CD4-positive, alpha-beta T cell treated with Interleukin-4 for 4 hours (primary cell): ENCODE results near the gene BDKRB2.
A peak's percentile ranks its signal among the peaks of the same experiment; 100 is the strongest.

ENCODE experiments used
- DNase-seq: peaks from one replicate; pipeline ENCODE4 v3.0.0-alpha.2; 2020

BDKRB2 gene

DNA sequence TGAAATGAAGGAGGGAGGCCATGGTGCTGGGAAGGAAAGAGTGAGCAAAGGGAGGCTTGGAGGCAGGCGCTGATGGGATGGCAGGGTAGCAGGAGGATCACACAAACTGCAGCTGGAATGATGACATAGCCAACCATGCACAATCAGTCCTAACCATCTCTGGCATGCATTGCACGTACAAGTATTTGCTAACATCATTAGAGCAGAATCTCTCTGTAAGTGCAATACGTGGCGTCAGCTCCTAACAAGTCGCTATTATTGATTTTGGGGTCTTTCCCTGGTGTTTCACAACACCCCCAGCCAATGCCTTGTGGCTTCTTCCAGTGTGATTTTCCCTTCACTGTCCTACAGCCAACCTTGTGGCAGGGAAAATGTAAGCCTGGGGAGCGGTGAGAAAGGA lies 69.9 kb downstream of the BDKRB2 start:
- no peak for DNase-seq

DNA sequence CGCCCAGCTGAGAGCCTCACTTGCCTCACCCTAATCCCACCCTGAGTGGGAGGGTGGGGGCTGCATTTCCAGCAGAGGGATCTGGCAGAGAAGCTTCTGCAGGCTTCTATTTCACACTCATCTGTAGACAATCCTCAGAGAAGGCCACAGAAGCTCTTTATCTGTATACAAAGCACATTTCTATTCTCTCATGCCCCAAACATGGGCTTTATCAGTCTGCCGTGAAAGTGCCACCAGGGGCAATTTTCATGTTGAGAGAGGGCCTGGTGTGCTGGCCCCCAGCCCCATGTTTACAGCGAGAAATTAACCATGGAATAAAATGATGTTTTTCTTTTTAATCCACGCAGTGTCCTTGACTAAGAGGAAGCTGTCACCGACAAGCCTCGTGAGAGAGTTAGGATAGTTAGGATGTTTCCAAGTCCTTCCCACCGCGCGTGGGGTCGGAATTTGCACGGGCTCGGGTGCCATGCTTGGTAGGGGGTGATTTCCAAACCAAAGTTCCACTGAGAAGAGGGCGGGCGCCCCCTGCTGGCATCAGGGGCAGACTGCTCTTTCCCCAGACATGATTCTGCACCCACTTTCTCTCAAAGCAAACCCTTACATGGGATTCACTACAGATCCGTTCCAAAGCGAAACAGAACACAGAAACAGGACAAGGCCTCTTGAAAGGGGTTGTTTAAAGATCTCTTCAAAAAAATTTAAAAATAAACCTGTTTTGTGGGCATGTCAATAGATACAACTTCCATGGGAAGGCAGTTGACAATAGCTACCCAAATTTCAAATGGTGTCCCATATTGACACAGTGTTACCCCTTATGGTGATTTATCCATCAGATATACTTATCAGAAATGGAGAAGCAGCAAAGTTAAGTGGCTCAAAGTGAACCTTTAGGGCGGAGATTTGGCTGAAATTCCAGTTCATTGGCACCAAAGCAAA lies 70.8 kb downstream of the BDKRB2 start:
- DNase-seq: peak; percentile 52

DNA sequence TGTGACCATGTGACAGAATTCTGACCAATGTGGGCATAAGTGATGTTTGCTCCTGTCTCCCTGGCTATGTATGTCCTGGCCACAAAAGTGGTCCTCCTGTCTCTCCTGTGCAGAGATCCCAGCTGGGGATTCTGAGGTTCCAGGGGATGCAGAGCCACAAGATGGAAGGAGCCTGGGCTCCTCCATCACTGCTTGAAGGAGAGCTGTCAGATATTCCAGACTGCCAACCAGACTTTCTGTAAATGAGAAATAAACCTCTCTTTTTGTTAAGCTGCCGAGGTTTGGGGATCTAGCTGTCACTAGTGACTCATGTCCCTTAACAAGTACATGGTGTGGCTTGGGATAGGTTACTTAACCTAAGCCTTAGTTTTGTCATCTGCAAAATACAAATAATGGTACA lies 73.3 kb downstream of the BDKRB2 start:
- no peak for DNase-seq

DNA sequence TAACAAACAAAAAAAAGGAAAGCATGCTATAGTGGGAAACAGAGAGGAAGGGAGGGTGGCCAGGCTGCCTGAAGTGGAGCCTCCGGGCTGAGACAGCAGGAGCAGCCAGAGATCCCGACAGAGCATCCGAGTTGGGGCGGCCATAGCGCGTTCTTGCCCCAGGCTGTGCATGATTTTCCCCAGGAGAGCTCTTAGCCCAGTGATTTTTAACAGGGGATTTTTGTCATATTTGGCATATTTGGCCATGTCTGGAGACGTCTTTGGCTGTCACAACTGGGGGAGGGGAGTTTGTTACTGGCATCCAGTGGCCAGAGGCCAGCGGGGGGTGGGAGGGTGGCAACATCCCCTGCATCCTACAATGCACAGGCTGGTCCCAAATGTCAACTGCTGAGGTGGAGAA lies 74.9 kb downstream of the BDKRB2 start:
- no peak for DNase-seq

DNA sequence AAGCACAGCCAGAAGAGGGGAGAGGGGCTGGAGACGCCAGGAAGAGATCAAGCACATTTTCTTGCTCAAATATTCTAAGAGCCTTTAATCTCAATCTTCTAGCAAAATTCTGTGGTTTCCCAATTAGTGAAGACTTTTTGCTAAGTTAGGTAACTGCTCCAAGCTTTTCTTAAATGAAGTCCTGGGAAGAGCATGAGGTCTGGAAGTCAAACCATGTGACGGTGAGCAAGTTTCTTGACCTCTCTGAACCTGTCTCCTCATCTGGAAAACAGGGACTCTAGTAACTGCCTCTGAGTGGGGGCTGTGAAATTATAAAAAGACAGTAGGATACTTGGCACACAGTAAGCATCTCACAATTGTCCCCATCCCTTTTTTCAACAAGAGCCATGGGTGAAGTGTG lies 75.5 kb downstream of the BDKRB2 start:
- DNase-seq: no peak

DNA sequence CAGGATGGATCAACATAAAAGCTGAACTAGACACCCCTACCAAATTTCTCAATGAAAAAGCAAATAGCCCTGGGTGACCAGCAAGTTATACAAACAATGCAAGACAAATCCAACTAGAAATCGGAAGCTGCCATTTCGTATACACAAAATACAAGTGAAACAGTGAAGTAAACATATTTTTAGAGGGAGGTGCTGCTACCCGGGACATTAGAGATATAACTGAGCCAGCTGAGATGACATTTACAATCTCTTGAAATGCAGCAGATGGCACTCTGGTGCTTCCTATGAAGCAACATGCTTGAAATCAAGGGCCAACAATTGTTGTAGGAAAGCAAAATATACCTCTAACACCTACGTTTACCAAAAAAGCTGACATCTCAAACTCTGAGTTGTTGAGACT lies 76.8 kb downstream of the BDKRB2 start:
- DNase-seq: no peak

DNA sequence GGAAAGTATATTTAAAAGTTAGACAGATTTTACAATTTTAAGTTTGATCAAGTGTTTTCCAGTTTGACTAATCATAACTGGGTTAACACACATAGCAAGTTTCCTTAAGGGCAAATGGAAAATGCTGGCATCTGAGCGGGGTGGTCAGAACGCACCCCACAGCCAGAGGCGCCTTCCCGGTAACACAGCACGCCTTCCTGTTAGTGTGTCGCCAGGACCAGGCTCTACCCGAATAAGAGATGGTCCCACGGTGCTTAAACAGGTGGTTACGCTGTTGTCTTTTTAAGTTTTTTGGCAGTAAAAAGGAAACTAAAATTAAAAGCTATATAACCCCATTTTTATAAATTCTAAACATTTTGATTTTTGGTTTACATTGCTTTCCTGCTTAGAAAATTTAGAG lies 79.4 kb downstream of the BDKRB2 start:
- no peak for DNase-seq

DNA sequence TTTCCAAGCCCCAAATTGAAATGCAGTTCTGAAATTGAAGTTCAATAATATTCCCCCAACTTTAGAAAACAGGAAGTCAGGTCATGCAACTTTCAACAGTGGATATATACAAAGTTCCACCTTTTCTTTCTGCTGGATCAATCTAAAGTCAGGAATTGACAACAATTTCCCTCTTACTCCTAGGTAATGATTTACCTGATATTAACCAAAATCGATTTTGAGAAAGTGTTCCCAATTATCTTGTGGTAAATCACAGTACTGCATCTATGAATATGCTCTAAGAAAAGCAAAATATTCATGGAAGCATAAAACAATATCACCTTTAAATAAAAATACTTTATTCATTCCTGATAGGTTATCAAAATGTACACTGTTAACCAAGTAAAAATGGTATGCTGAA lies 79.8 kb downstream of the BDKRB2 start:
- DNase-seq: no peak

DNA sequence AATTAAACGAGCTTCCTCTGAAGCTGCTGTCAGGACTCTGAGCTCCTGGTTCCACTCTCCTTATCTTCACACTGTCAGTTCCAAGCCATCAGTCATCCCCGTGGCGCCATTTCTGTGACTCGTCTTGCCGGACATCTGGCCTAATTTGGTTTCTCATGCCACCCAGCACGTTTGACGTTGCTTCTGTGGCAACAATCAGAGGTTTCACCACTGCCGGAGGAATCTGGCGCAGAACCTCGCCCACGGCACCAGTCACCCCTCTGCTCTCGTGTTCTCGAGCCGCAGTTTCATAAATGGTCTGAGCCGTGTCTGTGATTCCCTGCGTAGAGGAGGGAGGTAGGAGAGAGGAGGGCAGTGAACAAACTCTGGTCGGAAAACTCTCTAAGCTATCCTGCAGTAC lies 81.0 kb downstream of the BDKRB2 start:
- DNase-seq: no peak

DNA sequence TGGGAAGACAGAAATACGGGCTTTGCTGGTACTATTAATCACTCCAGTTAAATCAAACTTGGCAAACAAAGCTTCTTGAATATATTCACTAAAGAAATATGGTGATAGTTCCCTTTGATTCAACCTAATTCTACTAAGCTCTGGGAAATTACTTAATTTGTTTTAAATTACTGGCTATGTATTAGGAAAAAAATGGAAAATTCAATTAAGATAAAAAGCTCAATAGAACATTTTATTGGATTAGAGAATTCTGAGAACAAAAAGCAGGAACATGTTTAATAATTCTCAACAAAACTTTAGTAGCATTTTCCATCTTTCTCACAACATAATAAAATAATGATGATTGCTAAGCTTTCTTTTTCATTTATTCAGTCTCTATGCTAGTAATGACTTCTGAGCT lies 81.6 kb downstream of the BDKRB2 start:
- no peak for DNase-seq

DNA sequence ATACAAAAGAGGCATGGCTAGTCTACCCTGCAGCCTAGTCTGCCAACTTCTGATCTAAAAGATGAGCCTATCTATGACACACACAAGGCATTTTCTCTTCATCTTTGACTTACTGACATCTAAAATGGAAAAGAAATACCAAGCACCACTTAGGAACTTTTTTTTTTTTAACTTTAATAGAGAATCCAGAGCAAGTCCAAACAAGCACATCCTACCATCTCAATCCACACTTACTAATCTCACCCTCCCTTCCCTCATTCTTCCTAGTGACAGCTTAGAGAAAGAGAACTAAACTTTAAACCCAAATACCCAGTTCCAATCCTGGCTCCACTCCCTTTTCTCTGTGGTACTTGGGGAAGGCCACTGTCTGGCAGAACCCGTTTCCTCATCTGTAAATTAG lies 83.2 kb downstream of the BDKRB2 start:
- DNase-seq: no peak
